GM19328 (cell line): ENCODE data around the gene LRRC1.
"Not testable (repeated sequence)": the region's sequence is repeated elsewhere in the genome, so short reads cannot be mapped to it uniquely, and the experiment has no call there.

Experiments used
- ATAC-seq: cut with Tn5 transposase; IDR thresholded peaks from one replicate; pipeline ENCODE4 v1.9.1; 2021; ENCODE audit warnings: mild to moderate bottlenecking, moderate library complexity; ENCODE audit not compliant: unreplicated experiment

The LRRC1 gene

DNA sequence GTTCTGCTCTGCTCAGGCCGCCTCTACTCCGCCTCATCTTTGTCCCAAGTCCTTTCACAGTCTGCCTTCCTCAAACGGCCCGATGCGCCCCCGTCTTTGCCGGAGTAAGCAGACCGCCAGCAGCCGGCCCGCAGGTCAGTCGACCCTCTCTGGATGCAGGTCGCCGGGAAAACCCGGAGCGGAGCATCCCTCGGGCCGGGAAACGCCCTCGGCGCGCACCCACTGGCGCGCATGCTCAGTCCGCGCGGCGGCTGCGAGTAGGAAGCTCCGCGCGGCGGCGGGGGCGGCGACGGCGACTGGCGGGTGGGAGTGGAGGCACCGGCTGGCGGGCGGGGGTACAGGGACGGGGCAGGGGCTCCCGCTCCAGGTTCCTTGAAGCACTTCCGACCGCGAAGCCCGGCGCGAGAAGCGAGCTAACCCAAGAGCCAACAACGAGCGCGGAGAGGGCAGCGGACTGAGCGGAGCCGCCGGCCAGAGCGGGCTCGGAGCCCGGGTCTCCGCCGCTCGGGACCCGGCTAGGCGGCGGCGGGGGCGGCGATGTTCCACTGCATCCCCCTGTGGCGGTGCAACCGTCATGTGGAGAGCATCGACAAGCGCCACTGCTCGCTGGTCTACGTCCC lies at the start of gene LRRC1:
Gene LRRC1 (plus strand): TSS at position 286 of the 620 bp plus-strand sequence. CDS start 252 bp downstream, at position 538.
- ATAC-seq: peak; percentile 72

DNA sequence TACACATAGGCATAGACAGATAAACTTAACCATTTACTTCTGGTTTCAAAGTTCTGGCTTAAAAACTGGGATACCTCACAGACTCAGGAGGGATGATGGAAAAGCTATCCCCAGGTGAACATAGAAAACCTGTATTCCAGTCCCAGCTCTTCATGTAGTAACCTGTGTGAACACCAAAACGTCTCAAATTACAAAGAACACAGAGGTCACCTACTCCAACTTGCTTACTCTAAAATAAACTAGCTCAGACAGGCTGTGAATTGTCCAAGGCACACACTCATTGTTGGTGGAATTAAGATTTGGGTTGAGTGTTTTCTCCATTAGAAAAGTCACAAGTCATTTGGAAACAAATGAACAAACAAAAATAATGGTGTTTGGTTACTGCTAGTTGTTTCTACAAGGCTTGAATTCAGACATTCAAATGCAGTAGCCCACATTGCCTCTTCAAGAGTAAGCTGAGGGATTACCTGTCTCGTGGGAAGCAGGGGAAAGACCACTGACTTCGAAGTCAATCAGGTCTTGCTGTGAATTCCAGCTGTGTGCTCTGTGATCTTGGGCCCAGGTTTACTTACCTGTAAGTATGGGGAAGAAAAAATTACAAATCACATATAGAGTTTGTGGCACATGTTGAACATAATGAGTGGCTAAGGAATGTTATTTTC lies 48.2 kb upstream of the LRRC1 start:
- ATAC-seq: no peak

DNA sequence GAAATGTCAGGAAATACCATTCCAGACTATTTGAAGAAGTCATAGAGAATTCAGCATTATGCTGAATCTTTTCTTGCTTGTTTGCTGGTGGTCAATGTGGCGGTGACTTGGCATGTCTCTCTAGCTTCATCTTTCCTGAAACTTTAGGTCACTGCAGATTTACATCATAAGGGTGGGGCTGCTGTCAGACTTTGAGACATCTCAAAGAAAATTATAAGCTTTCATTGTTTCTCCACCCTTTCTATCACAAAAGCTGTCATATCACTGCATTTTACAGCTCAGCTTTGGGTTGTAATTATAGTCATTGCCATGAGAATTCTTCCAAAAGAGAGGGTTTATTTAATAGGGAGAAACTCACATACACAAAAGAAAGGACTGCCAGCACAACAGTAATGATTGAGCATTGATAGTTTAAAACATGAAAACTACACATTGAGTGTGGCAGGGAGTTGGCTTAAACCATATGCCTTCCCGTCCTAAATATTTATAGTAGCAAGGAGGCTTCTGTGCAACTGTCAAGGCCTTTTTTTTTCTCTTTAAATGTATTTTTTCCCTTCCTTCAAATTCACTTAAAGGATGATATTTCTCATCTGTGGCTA lies 44.7 kb upstream of the LRRC1 start:
- no peak for ATAC-seq

DNA sequence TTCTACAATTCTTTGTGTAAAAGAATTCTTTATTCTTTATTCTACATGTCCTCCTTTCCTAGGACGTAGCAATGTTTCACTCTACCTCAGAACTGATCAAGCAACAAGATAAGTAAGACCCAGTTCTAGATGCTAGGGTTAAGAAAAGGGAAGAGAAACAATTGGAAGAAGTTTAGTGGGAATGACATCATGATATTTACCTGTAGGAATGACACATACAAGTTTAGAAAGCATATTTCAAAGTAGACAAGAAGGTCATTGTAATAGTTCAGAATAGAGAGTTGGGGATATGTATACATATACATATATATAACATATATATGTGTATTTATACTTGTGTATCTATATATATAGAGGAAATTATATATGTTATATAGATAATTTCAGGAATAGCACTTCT lies 43.4 kb upstream of the LRRC1 start:
- no peak for ATAC-seq

DNA sequence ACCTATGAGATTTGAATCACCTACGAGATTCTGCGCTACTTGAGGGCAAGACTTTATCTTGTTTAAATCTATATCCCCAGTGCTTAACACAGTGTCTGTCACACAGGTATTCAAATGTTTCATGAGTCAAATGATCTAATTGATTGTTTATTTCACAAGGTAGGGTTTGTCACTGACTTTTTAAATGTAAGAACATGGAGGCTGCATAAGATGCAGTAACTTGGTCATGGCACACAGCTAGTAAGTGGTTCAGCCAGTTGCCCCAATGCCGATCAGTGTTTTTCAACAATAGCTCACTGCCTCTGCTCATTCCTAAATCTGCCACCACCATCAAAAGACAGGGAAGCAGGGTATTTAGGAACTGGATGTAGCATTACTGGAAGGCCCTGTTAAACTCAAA lies 42.4 kb upstream of the LRRC1 start:
- no peak for ATAC-seq

DNA sequence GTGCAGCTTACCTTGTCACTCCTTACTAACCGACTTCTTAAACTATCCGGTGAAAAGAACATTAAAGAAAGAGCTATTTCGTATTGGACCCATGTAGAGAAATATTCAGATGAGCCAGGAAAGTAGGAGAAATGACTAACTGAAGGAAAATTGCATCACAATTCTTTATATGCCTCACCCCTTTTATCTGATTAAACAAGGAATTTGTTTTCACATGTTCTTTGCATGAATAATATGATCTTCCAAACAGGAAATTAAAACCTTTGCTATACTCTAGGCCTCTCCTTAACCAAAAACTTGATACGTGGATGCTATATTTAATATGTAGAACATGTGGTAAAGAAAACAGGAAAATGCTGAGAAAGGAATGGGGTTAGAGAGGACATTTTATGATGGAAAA lies 41.9 kb upstream of the LRRC1 start:
- ATAC-seq: no peak

DNA sequence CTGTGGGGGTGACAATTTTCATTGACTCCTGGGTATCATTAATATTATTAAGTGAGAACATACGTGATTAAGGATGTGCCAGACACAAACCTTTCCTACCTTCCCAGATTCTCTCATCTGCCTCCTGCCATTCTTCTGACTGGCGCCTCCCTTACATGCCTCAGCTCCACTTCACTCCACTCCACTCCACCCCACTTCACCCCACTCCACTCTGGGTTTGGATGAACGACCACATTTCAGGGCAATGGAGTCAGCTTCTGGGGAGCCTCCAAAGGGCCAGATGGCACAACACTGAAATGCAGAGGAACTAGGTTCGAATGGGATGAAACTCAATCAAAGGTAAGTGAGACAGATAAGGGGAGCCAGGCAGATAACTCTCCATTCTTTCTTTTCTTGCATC lies 40.5 kb upstream of the LRRC1 start:
- ATAC-seq: no peak

DNA sequence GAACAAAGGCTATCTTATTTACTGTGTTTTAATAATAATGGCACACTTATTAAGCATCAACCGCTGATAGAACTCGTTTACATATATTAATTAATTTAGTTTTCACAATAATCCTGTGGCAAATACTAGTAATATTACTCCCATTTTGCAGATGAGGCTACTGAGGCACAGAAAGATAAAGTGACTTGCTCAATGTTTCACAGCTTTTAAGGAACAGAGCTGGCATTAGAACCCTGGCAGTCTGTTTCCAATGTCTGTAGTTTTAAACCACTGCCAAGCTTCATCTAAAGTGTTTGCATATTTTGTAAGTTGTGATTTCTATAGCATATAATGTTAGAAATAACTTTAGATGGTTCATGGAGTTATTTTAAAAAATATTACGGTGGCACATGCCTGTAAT lies 38.4 kb upstream of the LRRC1 start:
- ATAC-seq: no peak

DNA sequence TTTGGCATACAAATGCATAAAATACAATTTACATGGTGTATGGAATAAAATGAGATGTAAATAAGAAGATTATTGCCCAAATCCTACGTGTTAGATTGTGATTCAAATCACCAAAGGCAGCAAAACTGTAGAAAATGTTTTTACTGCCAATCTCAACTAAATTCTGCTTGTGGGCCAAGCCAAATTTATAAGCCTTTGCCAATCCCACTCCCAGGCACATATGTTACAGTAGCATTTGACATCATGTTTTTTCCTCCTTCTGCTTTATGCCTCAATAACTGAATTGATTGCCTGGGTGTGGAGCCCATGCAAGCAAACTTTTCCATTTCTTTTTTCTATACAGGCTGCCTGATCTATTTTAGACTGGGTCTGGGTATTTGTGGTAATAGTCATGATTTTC lies 36.3 kb upstream of the LRRC1 start:
- no peak for ATAC-seq

DNA sequence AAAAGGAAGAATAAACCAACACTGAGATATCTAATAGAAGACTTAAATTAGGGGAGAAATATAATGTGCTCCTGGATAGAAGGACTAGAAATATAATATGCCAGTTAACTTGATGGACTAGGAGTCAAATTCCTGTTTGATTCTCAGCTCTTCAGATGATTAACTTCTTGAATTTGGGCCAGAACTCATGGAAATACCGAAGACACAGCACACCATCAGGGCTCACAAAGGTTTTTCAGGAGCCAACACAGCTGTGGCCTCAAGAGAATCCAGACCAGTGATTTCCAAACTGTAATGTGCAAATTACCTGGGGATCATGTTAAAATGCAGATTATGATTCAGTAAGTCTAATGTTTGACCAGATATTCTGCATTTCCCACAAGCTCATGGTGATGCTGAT lies 33.8 kb upstream of the LRRC1 start:
- ATAC-seq: no peak

DNA sequence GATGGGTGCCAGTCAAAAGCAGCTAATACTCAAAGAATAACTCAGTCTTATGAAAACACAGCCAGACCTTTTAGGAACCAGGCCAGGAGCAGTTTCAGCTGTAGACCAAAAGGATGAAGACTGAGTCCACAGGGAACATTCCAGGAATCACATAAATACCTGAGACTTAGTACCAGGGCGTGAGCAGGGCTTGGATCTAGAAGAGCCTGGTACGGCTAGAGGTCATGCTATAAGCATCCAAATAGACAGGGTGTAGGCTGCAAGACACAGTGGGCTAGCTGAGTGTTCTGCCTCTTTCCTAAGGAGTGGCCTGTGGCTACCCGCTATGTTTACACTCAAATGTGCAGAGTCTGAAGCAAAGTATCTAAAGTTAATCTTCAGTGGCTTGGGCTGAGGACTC lies 29.5 kb upstream of the LRRC1 start:
- no peak for ATAC-seq

DNA sequence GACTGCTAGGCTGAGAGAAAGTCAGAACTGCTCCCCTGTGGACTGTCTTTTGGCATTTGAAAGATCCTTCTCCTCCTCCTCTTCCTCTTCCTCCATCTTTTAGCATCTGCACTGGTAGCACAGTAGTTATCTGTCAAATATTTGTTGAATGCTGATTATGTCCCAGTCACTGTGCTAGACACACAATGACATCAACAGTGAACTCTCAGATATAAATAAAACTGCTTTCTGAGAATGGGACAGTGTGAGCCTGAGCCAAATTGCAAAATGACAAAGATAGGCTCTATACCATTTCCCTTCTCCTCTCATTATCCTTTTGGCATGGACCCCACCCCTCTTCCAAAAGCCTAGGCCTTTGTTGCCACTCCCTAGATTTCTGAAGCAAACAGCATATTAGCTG lies 27.9 kb upstream of the LRRC1 start:
- ATAC-seq: no peak

DNA sequence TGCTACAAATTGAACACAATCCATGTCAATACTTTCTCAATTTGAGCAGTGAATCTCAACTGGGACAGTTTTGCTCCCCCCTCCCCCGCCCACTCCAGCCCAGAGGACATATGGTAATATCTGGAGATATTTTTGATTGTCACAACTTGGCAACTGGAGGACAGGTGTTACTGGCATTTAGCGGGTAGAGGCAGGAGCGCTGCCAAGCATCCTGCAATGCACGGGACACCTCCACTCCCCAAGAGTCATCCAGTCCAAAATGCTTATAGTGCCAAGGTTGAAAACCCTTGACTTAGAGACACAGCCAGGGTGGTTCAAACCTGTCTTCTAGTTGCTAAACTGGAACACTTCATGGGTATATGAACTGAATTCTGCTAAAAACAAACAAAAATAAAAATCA lies 26.9 kb upstream of the LRRC1 start:
- no peak for ATAC-seq

DNA sequence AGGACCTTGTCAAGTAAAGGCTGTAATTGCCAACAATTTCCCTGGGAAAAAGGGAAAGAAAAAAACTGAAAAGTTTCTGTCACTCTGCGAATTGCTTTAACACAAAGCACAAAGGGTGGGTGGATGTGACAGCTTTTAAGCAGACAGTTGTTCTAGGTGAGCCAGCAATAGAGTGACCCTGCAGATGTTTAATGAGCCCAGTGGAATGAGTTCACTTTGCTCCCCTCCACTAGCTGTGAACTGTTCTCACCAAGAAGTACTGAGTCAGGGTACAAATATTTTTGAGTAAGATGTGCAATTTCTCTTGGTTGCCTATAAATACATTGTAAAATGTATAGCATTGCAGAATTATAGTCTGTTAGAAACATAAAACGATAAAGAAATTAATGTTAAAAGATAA lies 26.2 kb upstream of the LRRC1 start:
- no peak for ATAC-seq

DNA sequence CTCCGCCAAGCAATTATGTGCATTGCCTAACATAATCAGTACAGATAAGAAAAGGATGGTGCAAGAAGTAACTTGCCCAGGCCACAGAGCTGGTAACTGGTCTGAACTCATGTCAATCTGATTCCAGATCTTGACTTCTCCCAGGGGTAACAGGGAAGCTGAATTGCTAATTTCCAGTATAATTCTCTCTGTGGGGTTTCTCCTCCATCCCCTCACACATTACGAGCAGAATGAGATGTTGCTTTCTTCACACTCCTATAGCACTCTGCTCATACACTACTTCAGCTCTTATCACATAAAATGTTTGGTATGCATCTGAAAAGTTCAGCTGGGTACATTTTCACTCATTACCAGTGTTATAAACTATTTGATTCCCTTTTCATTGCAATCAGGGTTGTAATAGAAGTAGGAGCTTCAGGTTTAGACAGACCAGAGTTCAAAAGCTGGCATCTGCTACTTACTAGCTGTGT lies 24.0 kb upstream of the LRRC1 start:
- no peak for ATAC-seq

DNA sequence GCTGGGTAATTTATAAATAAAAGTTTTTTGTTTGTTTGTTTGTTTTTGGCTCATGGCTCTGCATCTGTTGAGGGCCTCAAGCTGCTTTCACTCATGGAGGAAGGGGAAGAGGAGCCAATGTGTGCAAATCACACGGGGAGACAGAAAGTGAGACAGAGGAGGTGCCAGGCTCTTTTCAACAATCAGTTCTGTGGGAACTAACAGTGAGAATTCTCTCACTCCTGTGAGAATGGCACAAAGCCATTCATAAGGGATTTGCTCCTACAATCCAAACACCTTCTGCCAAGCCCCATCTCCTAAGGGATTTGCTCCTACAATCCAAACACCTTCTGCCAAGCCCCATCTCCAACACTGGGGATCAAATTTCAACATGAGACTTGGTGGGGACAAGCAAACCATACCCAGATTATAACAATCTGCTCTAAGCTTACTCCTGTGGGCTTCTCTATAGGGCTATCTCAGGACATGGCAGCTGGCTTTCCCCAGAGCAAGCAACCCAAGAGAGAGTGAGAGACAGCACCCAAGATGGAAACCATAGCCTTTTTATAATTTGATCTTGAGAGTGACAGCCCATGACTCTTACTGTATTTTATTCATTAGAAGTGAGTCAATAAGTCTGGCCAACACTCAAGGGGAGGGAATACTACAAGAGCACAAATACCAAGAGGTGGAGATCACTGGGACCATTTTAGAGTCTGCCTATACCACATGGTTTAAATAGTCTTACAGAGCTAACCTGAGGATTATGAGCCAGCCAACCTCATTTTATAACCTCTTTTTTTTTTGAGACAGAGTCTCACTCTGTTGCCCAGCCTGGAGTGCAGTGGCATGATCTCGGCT lies 22.8 kb upstream of the LRRC1 start:
- ATAC-seq: no peak

DNA sequence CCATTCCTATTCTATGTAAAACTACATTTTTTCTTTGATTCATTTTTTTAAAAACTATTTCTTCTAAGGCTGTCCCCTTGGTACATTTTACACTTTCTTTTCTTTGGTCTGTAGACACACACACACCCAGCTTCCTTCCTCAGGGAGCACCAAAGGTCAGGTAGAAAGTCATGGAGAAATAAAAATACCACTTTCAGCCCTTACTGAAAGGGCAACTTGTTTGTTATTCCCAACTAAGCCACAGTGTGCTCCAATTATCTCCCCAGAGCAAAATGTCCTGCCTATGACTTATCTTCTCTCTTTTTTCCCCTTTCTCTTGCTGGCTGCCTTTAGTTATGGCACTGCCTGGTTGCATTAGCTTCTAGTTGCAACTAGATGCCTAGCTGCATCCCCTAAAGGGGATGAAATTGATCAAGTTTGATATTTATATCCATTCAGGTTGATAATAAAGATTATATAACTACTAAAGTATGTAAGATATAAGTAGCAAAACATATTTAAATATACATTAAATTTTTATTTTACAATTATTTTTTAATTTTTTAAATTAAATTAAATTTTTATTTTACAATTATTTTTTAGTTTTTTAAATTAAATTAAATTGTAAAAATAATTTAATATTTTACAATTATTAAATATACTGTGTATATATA lies 21.6 kb upstream of the LRRC1 start:
- ATAC-seq: no peak

DNA sequence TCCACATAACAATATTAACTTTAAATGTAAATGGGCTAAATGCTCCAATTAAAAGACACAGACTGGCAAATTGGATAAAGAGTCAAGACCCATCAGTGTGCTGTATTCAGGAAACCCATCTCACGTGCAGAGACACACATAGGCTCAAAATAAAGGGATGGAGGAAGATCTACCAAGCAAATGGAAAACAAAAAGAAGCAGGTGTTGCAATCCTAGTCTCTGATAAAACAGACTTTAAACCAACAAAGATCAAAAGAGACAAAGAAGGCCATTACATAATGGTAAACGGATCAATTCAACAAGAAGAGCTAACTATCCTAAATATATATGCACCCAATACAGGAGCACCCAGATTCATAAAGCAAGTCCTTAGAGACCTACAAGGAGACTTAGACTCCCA lies 18.7 kb upstream of the LRRC1 start:
- ATAC-seq: not testable (repeated sequence)

DNA sequence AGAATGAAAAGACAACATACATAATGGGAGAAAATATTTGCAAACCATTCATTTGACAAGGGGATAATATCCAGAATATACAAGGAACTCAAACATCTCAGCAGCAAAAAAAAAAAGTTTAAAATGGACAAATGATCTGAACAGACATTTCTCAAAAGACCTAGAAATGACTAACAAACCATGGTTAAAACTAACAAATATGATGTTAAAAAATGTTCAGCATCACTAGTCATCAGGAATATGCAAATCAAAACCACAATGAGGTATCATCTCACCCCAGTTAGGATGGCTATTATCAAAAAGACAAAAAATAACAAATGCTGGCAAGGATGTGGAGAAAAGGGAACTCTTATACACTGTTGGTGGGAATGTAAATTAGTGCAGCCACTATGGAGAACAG lies 9.8 kb upstream of the LRRC1 start:
- ATAC-seq: not testable (repeated sequence)

DNA sequence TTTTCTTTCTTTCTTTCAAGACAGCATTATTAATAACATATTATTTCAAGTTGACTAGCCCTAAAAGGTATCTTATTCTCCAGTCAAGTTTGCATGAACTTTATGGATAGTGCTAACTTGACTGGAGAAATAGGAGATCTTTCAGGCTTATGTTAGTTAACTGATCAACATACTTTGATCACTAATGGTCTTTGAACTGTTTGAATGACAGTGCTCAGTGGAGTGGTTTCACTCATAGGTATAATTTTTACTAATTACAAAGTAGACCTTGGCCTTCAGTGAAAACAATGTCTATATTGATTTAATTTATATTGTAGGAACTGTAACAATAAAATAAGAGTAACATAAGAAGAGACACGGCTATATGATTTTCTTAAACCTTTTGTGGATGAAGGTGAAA lies 8.0 kb upstream of the LRRC1 start:
- ATAC-seq: no peak

DNA sequence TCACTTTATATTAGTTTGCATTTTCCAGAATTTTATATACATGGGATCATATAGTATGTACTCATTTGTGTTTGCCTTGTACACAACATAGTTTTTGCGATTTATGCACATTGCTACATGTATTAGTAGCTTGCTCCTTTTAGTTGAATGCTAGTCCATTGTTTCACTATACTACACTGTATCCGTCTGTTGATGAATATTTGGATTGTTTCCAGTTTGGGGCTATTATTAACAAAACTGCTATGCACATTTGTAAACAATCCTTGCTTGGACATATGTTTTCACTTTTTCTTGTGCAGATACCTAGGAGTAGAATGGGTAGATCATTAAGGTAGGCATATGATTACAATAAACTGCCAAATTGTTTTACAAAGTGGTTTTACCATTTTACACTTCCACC lies 3.9 kb upstream of the LRRC1 start:
- ATAC-seq: no peak
